IMR-90 (cell line): ENCODE measurements around the gene RAD51B. TPM values are rescaled to one million over a fixed set of nuclear protein-coding genes. Genes with fewer than 3 reads are reported as not detected.

Experiments used
- ATAC-seq: fragments of 200-7000 bp; cut with Tn5 transposase; 2 replicates; pipeline ENCODE4 v1.9.1; 2020; ENCODE audit warnings: low read depth, mild to moderate bottlenecking, moderate library complexity
- BruUV-seq: library from RNA; stranded (reverse); fragments of 400-500 nt; replicated peaks from 2 replicates; lab custom pipeline; 2021; lab: Mats Ljungman, UMichigan
- CTCF ChIA-PET: fragments of 300-600 bp; formaldehyde crosslinking; extraction: SDS; loops from one replicate; lab custom pipeline; 2021; ENCODE audit warnings: antibody characterized with exemption; lab: Yijun Ruan, JAX
- POLR2A ChIA-PET: fragments of 300-600 bp; sonication (Branson Sonifier 250); formaldehyde crosslinking; loops from one replicate; lab custom pipeline; 2022; ENCODE audit warnings: antibody characterized with exemption; ENCODE audit not compliant: unreplicated experiment; lab: Charles Lee
- DNase-seq: peaks from one replicate; pipeline ENCODE4 v3.0.0; 2013
- H2AFZ ChIP-seq: replicated peaks from 2 replicates; pipeline ENCODE3; 2013; ENCODE audit warnings: low read length, mild to moderate bottlenecking; ENCODE audit not compliant: poor library complexity
- H2AK5ac ChIP-seq: 2 replicates; pipeline ENCODE4 v1.6.1; 2013; ENCODE audit warnings: low read depth, low read length, inconsistent platforms
- H2AK9ac ChIP-seq: replicated peaks from 2 replicates; pipeline ENCODE3; 2013; ENCODE audit warnings: mild to moderate bottlenecking, low read depth, low read length, moderate library complexity; ENCODE audit not compliant: poor library complexity
- H2BK120ac ChIP-seq: 2 replicates; pipeline ENCODE4 v1.6.1; 2013; ENCODE audit warnings: low read depth, low read length, inconsistent platforms
- H2BK15ac ChIP-seq: 3 replicates; pipeline ENCODE4 v1.6.1; 2013; ENCODE audit warnings: low read depth, low read length, inconsistent platforms
- H2BK20ac ChIP-seq: 2 replicates; pipeline ENCODE4 v1.6.1; 2013; ENCODE audit warnings: low read depth, mild to moderate bottlenecking, inconsistent platforms, low read length, moderate library complexity
- H2BK5ac ChIP-seq: 2 replicates; pipeline ENCODE4 v1.6.1; 2013; ENCODE audit warnings: mild to moderate bottlenecking, low read depth, low read length, inconsistent platforms; ENCODE audit not compliant: poor library complexity, severe bottlenecking
- H3K14ac ChIP-seq: replicated peaks from 2 replicates; pipeline ENCODE4 v1.6.1; 2013; ENCODE audit warnings: low read depth, low read length, inconsistent platforms
- H3K18ac ChIP-seq: 2 replicates; pipeline ENCODE4 v1.6.1; 2013; ENCODE audit warnings: low read depth, low read length, control low read depth
- H3K23ac ChIP-seq: 2 replicates; pipeline ENCODE4 v1.6.1; 2013; ENCODE audit warnings: low read depth, low read length, inconsistent platforms
- H3K27ac ChIP-seq: 2 replicates; pipeline ENCODE4 v1.5.1; 2013; ENCODE audit warnings: mild to moderate bottlenecking, control low read depth, low read length; ENCODE audit not compliant: insufficient read depth
- H3K27me3 ChIP-seq: 2 replicates; pipeline ENCODE4 v1.6.1; 2013; ENCODE audit warnings: low read length; ENCODE audit not compliant: control insufficient read depth, insufficient read depth
- H3K36me3 ChIP-seq: 2 replicates; pipeline ENCODE4 v1.6.1; 2013; ENCODE audit warnings: low read length, mixed read lengths; ENCODE audit not compliant: control insufficient read depth, insufficient read depth
- H3K4ac ChIP-seq: 2 replicates; pipeline ENCODE4 v1.6.1; 2013; ENCODE audit warnings: low read depth, low read length, inconsistent platforms
- H3K4me1 ChIP-seq: 2 replicates; pipeline ENCODE4 v1.6.1; 2013; ENCODE audit warnings: low read length, mixed read lengths; ENCODE audit not compliant: control insufficient read depth, insufficient read depth
- H3K4me2 ChIP-seq: 2 replicates; pipeline ENCODE4 v1.6.1; 2013; ENCODE audit warnings: low read depth, mild to moderate bottlenecking, control low read depth, low read length, moderate library complexity
- H3K4me3 ChIP-seq: 2 replicates; pipeline ENCODE4 v1.5.1; 2013; ENCODE audit warnings: low read depth, mild to moderate bottlenecking, control low read depth, low read length, moderate library complexity; ENCODE audit not compliant: insufficient read depth
- H3K56ac ChIP-seq: 2 replicates; pipeline ENCODE4 v1.6.1; 2013; ENCODE audit warnings: low read length, inconsistent platforms; ENCODE audit not compliant: insufficient read depth; ENCODE audit errors: extremely low read depth
- H3K79me1 ChIP-seq, 2 experiments: 2 replicates each; pipeline ENCODE4 v1.6.1; 2013; ENCODE audit warnings: low read length in 2 of 2, inconsistent platforms in 1 of 2, low read depth in 1 of 2
- H3K9ac ChIP-seq: 2 replicates; pipeline ENCODE4 v1.6.1; 2013; ENCODE audit warnings: low read depth, low read length, control low read depth
- H3K9me1 ChIP-seq: 2 replicates; pipeline ENCODE4 v1.6.1; 2013; ENCODE audit warnings: low read length, inconsistent platforms; ENCODE audit not compliant: insufficient read depth
- H3K9me3 ChIP-seq: 2 replicates; pipeline ENCODE4 v1.6.1; 2013; ENCODE audit warnings: low read length; ENCODE audit not compliant: control insufficient read depth, insufficient read depth
- H4K20me1 ChIP-seq: 2 replicates; pipeline ENCODE4 v1.6.1; 2013; ENCODE audit warnings: low read length, inconsistent platforms; ENCODE audit not compliant: insufficient read depth
- H4K5ac ChIP-seq: 2 replicates; pipeline ENCODE4 v1.6.1; 2013; ENCODE audit warnings: mild to moderate bottlenecking, low read depth, low read length, control low read depth
- H4K8ac ChIP-seq, 2 experiments: 2 replicates each; pipeline ENCODE4 v1.6.1; 2013; ENCODE audit warnings: low read depth in 2 of 2, low read length in 2 of 2, control low read depth in 1 of 2, inconsistent platforms in 1 of 2
- H4K91ac ChIP-seq: 2 replicates; pipeline ENCODE4 v1.6.1; 2013; ENCODE audit warnings: low read depth, low read length, inconsistent platforms; ENCODE audit not compliant: insufficient read depth
- BHLHE40 ChIP-seq: fragments of 150-350 bp; IDR thresholded peaks from 2 replicates; pipeline ENCODE4 v1.6.1; 2016; ENCODE audit warnings: mild to moderate bottlenecking, low read depth, low read length
- CEBPB ChIP-seq: IDR thresholded peaks from 2 replicates; pipeline ENCODE4 v1.6.1; 2012; ENCODE audit warnings: low read depth, low read length, improper control_type of control experiment
- CHD1 ChIP-seq: IDR thresholded peaks from 2 replicates; pipeline ENCODE4 v1.6.1; 2012; ENCODE audit warnings: low read depth, low read length, improper control_type of control experiment
- FOS ChIP-seq: fragments of 150-350 bp; IDR thresholded peaks from 2 replicates; pipeline ENCODE4 v1.6.1; 2016; ENCODE audit warnings: low read depth, low read length
- MAZ ChIP-seq: IDR thresholded peaks from 2 replicates; pipeline ENCODE4 v1.6.1; 2012; ENCODE audit warnings: low read depth, mild to moderate bottlenecking, low read length, improper control_type of control experiment, moderate library complexity, borderline replicate concordance
- RCOR1 ChIP-seq: IDR thresholded peaks from 2 replicates; pipeline ENCODE4 v1.6.1; 2012; ENCODE audit warnings: mild to moderate bottlenecking, low read length, improper control_type of control experiment; ENCODE audit not compliant: insufficient replicate concordance
- RFX5 ChIP-seq: IDR thresholded peaks from 2 replicates; pipeline ENCODE4 v1.8.0; 2012; ENCODE audit warnings: low read depth, mild to moderate bottlenecking, low read length, moderate library complexity
- WGBS, 2 experiments: methylation state at CpG; one replicate each; pipeline versions ENCODE4 v1.1.5 to v1.1.7; 2013; ENCODE audit warnings: missing lambda C conversion rate in 2 of 2; ENCODE audit not compliant: insufficient read length in 1 of 2; ENCODE audit errors: extremely low coverage in 2 of 2; 5-methylcytosine and 5-hydroxymethylcytosine counted together
- dilution Hi-C: fragments of 300-500 bp; cut with HindIII; formaldehyde crosslinking; loops from one replicate; pipeline ENCODE4 v1.14.3; 2018; ENCODE audit warnings: low sequenced_read_pairs; ENCODE audit not compliant: unreplicated experiment
- in situ Hi-C: fragments of 300-500 bp; cut with MboI; formaldehyde crosslinking; loops from 3 replicates; pipeline ENCODE4 v1.14.3; 2019; ENCODE audit warnings: low sequenced_read_pairs, inconsistent platforms, mixed read lengths
- intact Hi-C: fragments of 100-400 bp; cut with micrococcal nuclease; formaldehyde crosslinking; loops from 2 replicates; pipeline ENCODE4 v1.10.0; 2022
- polyA plus RNA-seq, 3 experiments: library from polyadenylated mRNA; depleted of rRNA; stranded (reverse); fragments of >200 nt; gene quantifications; 2 replicates each; pipeline ENCODE4 v1.2.3, GENCODE V29; 2012; ENCODE audit warnings: low replicate concordance in 1 of 3
- total RNA-seq: library from RNA; depleted of rRNA; stranded (reverse); fragments of >200 nt; gene quantifications from 2 replicates; pipeline ENCODE4 v1.2.3, GENCODE V29; 2012

The RAD51B gene
- total and polyA plus RNA-seq, 2 of the 4 experiments (the other 2 are of a cell fraction), result 5.1 to 18.8 TPM

DNA sequence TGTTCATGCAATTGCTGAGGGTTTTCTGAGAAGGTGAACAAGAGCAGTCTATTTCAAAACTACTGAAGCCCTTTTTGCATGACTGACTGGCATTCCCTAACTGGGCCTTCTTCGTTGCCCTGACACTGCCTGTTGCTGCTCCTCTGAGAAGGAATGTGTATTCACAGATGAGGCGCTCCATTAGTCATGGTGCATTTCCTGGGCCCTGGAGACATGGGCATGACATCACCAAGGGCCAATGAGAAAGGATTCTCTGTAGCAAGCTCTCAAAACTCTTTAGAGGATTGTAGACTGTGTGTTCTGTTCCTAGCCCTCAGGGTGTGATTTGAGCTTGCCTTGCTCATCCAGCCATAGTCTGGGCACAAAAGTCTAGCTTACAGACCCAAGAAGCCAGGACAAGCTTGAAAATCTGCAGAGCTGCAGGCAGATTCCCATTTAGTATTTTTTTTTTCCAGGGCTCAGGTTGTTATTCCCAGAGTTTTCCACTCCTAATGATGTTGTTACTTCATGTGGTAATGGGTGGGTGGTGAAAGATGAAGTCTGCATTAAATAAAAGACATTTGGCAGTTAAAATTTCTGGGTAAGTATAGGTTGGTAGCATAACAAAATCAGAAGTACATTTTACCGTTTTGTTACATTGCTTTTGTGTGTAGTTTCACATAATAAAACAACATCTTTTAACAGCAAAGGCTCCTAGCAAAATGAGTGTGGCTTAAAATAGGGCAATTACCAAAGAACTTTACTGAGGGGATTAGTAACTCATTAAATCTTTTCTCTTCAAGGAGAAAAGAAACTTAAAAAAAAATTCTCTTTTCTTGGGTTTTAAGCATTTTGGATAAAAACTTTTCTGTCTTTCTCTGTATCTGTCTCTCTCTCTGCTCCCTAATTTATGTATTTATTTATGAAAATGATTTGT is 318.4 kb downstream of the RAD51B start:
- H3K18ac ChIP-seq, result peak overlapping the region; percentile 58; the same call in 1 of the 2 replicates
- no peaks in the 10 kb centered on the region for H4K20me1 ChIP-seq
- H3K9me1 ChIP-seq, result peaks cover 7% of the 10 kb centered on the region
- peak; percentile 95 for DNase-seq
- intact Hi-C loops, result no loop called here
- peak overlapping the region; percentile 89 for H2BK5ac ChIP-seq
- no peaks in the 10 kb centered on the region for H3K27me3 ChIP-seq
- H3K4me2 ChIP-seq, result peak overlapping the region; percentile 6; the same call in 1 of the 2 replicates
- BruUV-seq, result TSS peak; percentile 63
- POLR2A ChIA-PET, result interaction anchor here (0.6 to 0.7 kb wide), 2 partner anchors 39 to 535 kb away, joined by 3 to 7 read pairs; no protein-coding TSS in a partner anchor
- peak overlapping the region; percentile 90 for H3K4ac ChIP-seq
- peaks cover 12% of the 10 kb centered on the region for H3K4me1 ChIP-seq
- dilution Hi-C loops, result no loop called here
- H3K4me3 ChIP-seq, result no peak overlapping the region
- peak overlapping the region; percentile 20 to 83; a peak in 3 of 4 replicates for H4K8ac ChIP-seq
- peak overlapping the region; percentile 94 for H4K91ac ChIP-seq
- in situ Hi-C loops, result no loop called here
- H4K5ac ChIP-seq, result peak overlapping the region; percentile 9; the same call in 1 of the 2 replicates
- H3K36me3 ChIP-seq, result no peaks in the 10 kb centered on the region
- H3K27ac ChIP-seq, result peak overlapping the region; percentile 65
- H2BK20ac ChIP-seq, result peak overlapping the region; percentile 83
- no peaks in the 10 kb centered on the region for H3K9me3 ChIP-seq
- WGBS, 2 experiments, result no CpG with 5 or more reads among the region's 3 CpGs
- no peak overlapping the region for H2AK5ac ChIP-seq
- CTCF ChIA-PET, result interaction anchor here (1.4 kb wide), 1 partner anchor 8 kb away, joined by 4 read pairs; no protein-coding TSS in a partner anchor
- H3K14ac ChIP-seq, result peak overlapping the region; percentile 75; the same call in 1 of the 2 replicates
- ATAC-seq, result peak; percentile 89
- H2BK120ac ChIP-seq, result peak overlapping the region; percentile 86
- no peak overlapping the region; the same call in 1 of the 2 replicates for H3K9ac ChIP-seq
- peak overlapping the region; percentile 49; the same call in 1 of the 2 replicates for H3K56ac ChIP-seq
- H3K23ac ChIP-seq, result peak overlapping the region; percentile 48; the same call in 1 of the 2 replicates
- TF ChIP-seq CHD1 (0 out of 2 replicates have a peak, but pooled peaks have one; percentile 78), BHLHE40 (peak; percentile 10; the same call in 1 of the 2 replicates), CEBPB (peak; percentile 49), MAZ (no peak), RFX5 (no peak), RCOR1 (no peak), FOS (peak; percentile 69; the same call in 1 of the 2 replicates)
- peak overlapping the region; percentile 65 for H2AFZ ChIP-seq
- H2BK15ac ChIP-seq, result peak overlapping the region; percentile 77; the same call in 1 of the 3 replicates
- H3K79me1 ChIP-seq, result no peaks in the 10 kb centered on the region
- H2AK9ac ChIP-seq, result peak overlapping the region; percentile 85
